Peyer's patch (tissue), 4 donors: ENCODE data around the gene FAM24B.

ENCODE experiments used
- CTCF ChIP-seq, 6 experiments: fragments of 450-650 bp in 4 of 6; fragments of 200-600 bp in 2 of 6; sonication (generic) in 1 of 6; IDR thresholded peaks; one replicate each; pipeline ENCODE4 v1.5.1; 2017 to 2019; ENCODE audit warnings: antibody characterized with exemption in 6 of 6, mild to moderate bottlenecking in 3 of 6, moderate library complexity in 1 of 6
- POLR2A ChIP-seq, 2 donors: fragments of 450-650 bp; IDR thresholded peaks; one replicate each; pipeline ENCODE4 v1.5.1; 2017; ENCODE audit warnings: antibody characterized with exemption in 2 of 2, mild to moderate bottlenecking in 2 of 2, moderate library complexity in 2 of 2

GRCh38 chr10:122850705-122851640 is 28.4 kb downstream of the FAM24B start:
- TF ChIP-seq CTCF (IDR thresholded peaks at IDR 0.05) (no peak), POLR2A (IDR thresholded peaks at IDR 0.05) (no peak)
